ENCODE measurements around the gene RRAS. TPM values are rescaled to one million over a fixed set of nuclear protein-coding genes. Genes with fewer than 3 reads are reported as not detected.

Gene RRAS
- total RNA-seq, 1 donor from 2014 or later: 10.6 TPM

DNA sequence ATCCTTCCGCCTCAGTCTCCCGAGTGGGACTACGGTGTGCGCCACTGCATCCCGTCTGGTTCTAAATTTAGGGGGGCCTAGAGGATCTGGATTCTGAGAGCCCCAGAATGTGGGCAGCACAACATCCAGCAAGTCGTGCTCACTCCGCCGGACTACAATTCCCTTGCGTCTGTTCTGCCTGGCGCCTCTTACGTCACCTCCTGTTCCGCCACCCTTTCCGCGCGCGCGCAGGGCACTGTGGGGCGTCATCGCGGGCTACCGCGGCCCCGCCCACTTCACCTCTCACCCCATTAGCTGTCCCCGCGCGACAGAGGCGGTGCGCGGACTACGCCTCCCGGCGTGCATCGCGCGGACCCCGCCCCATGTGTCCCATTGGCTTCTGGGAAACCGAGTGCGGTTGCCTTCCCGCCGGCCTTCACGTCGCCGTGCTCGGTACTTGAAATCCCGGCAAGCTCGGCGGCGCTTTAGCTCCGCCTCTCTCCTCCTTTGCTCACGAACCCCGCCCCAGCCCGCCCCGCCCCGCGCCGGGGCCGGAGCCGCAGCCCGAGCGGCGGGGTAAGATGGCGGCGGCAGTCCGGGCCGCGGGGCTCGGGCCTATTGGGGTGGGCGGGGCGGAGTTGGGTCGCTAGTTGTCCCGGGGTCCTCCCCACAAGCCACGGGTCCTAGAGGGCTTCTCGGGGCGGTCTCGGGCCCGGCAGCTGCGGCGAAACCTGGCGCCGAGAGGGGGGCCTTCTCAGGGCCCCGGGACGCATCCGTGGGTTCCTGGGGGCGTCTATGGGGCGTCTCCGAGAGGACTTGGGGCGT lies 1.9 kb upstream of the RRAS start, which contains the start of gene SCAF1:
TSS of gene SCAF1 (plus strand) at position 522 of the 804 bp plus-strand sequence. CDS start 2,818 bp downstream, outside the sequence.
- peaks cover 49% of the 10 kb centered on the region for H3K4me1 Mint-ChIP-seq (ENCODE audit: unreplicated experiment)
- peak within 1 kb of the TSS; percentile 100 for H3K27ac Mint-ChIP-seq
- H3K9me3 Mint-ChIP-seq: no peaks in the 10 kb centered on the region
- H3K27me3 Mint-ChIP-seq: no peaks in the 10 kb centered on the region
- TF ChIP-seq, protein P1, sequence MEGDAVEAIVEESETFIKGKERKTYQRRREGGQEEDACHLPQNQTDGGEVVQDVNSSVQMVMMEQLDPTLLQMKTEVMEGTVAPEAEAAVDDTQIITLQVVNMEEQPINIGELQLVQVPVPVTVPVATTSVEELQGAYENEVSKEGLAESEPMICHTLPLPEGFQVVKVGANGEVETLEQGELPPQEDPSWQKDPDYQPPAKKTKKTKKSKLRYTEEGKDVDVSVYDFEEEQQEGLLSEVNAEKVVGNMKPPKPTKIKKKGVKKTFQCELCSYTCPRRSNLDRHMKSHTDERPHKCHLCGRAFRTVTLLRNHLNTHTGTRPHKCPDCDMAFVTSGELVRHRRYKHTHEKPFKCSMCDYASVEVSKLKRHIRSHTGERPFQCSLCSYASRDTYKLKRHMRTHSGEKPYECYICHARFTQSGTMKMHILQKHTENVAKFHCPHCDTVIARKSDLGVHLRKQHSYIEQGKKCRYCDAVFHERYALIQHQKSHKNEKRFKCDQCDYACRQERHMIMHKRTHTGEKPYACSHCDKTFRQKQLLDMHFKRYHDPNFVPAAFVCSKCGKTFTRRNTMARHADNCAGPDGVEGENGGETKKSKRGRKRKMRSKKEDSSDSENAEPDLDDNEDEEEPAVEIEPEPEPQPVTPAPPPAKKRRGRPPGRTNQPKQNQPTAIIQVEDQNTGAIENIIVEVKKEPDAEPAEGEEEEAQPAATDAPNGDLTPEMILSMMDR (conservative IDR thresholded peaks at IDR 0.05): no peak
- H3K36me3 Mint-ChIP-seq: no peaks in the 10 kb centered on the region
- DNase-seq (ENCODE audit: extremely low spot score, unreplicated experiment): peak; percentile 100
- H3K4me3 Mint-ChIP-seq: peak within 1 kb of the TSS; percentile 98

DNA sequence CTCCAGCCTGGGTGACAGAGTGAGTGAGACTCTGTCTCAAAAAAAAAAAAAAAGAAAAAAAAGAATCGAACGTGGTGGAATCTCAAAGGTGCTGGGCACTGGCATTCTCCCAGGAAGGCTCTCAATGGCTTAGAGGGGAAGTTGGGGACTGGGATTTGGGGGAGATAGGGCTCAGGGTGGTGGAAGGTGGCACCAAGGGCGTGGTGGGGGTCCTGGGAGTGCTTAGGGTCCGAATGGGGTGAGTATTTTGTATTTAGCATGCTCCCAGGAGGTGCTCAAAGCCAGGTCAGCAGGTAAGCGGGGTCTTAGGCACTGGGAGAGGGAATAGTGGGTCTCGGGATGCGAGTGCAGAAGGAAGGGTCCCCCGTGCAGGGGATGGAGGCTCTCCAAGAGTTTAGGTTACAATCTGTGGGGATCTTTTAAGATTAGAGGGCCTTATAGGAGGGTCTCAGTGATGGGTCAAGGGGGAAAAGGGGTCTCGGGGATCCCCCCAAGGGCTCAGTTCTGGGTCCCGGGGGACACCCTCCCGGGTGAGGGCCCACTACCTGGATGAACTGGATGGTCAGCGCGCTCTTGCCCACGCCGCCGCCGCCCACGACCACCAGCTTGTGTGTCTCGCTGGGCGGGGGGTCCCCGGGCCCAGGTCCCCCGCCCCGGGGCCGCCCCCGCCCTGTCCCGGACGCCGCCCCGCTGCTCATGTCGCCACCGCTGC lies 386 bp downstream of the RRAS start:
- H3K36me3 Mint-ChIP-seq: no peaks in the 10 kb centered on the region
- peaks cover 59% of the 10 kb centered on the region for H3K4me1 Mint-ChIP-seq (ENCODE audit: unreplicated experiment)
- H3K27ac Mint-ChIP-seq: peak overlapping the region; percentile 100
- no peaks in the 10 kb centered on the region for H3K9me3 Mint-ChIP-seq
- DNase-seq (ENCODE audit: extremely low spot score, unreplicated experiment): no peak
- no peaks in the 10 kb centered on the region for H3K27me3 Mint-ChIP-seq
- TF ChIP-seq, protein P1 (conservative IDR thresholded peaks at IDR 0.05): no peak
- H3K4me3 Mint-ChIP-seq: peak overlapping the region; percentile 98

DNA sequence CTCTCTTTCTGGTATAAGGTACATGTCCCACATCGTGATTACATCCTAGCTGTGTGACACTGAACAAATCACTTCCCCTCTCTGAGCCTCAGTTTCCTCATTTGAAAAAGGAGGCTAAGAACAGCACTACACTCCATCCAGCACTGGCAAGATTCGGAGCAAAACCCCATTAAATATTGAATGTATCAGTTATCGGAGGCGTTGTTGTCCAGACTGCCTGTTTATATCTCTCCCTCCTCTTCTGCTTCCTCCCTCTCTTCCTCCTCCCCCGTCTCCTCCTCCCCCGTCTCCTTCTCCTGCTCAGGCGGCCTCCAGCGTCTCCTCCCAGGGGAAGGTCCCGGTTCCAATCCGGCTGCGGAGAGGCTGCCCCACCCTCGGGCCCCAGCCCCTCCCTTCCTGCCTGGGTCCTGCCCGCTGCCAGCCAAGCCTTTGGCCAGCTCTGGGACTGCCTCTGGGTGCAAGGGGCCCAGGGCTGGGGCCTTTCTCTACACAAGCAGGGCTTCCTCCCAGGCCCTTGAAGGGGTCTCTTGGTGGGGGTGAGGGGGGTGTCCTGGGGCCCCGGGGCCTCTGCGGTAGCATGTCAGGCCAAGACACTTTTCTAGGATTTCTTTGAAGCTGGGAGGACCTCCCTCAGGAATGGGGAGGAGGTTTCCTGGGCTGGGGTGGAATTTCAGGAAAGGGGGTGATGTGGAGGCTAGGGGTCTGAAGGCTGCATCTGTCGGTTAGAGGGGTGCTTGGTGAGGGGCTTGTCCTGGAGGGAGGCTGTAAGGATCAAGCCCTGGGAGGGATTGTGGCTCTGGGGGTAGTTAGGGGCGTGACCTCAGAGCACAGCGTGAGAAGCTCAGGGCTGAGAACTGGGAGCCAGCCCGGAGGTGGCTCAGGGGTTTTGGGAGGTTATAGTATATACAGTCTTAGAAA lies 1.9 kb downstream of the RRAS start:
- no peak for DNase-seq (ENCODE audit: extremely low spot score, unreplicated experiment)
- Mint-ChIP-seq H3K4me1 (ENCODE audit: unreplicated experiment) (peaks cover 49% of the 10 kb centered on the region), H3K36me3 (no peaks in the 10 kb centered on the region), H3K27me3 (no peaks in the 10 kb centered on the region), H3K27ac (peak overlapping the region; percentile 100), H3K4me3 (peak overlapping the region; percentile 84), H3K9me3 (no peaks in the 10 kb centered on the region)
- TF ChIP-seq, protein P1 (conservative IDR thresholded peaks at IDR 0.05): no peak

DNA sequence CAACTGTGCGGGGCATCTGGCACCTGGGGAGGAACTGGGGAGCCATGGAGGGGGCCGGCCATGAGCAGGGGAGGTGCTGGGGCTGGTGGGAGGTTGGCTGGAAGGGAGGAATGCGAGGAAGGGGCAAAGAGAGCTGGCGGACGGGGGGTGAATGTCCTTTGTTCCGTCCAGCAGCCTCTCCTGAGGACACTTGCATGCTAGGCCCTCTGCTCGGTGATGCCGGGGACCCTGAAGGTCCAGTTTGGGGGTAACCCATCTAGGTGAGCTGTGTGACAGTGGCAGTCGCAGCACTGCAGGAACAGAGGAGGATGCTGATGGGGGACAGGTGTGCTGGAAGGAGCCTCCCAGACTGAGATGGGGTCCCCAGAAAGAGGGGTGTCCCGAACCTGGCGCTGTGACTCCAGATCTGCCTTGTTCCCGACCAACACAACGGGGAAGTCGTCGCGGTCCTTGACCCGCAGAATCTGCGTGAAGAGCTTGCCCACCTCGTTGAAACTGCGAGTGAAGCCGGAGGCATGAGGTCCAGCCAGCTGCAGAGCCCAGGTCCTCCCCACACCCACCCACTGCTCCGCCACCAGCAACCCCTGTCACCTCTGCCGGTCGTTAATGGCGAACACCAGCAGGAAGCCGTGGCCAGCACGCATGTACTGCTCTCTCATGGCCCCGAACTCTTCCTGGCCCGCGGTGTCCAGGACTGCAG lies 3.6 kb downstream of the RRAS start:
- H3K4me3 Mint-ChIP-seq: peak overlapping the region; percentile 14
- H3K27ac Mint-ChIP-seq: no peak overlapping the region
- no peaks in the 10 kb centered on the region for H3K9me3 Mint-ChIP-seq
- H3K4me1 Mint-ChIP-seq (ENCODE audit: unreplicated experiment): peaks cover 38% of the 10 kb centered on the region
- TF ChIP-seq, protein P1 (conservative IDR thresholded peaks at IDR 0.05): no peak
- H3K36me3 Mint-ChIP-seq: no peaks in the 10 kb centered on the region
- no peaks in the 10 kb centered on the region for H3K27me3 Mint-ChIP-seq
- DNase-seq (ENCODE audit: extremely low spot score, unreplicated experiment): no peak

All from type B pancreatic cell (in vitro differentiated cells).